T-helper 2 cell treated with Interferon-gamma antibody and Interleukin-4, amounts not matched to agents 100 ng/mL and 5 ng/mL, for 36 hours (primary cell): ENCODE results near the gene PTPRN2. TPM values are rescaled to one million over a fixed set of nuclear protein-coding genes. Genes with fewer than 3 reads are reported as not detected.
"Not testable (repeated sequence)": the region's sequence is repeated elsewhere in the genome, so short reads cannot be mapped to it uniquely, and the experiment has no call there.

Experiments used
- intact Hi-C: fragments of 100-400 bp; cut with micrococcal nuclease; formaldehyde crosslinking; loops from one replicate; pipeline ENCODE4 v1.15.1; 2023
- total RNA-seq: library from RNA; stranded (reverse); gene quantifications from 2 replicates; pipeline ENCODE4 v1.2.3, GENCODE V29; 2022

The PTPRN2 gene
- total RNA-seq, 1 donor from 2014 or later, result 5.1 TPM

- intact Hi-C loops, result no loop called here
Measured at GRCh38 chr7:158039270-158039669, 548.4 kb downstream of the PTPRN2 start.

- intact Hi-C loops, result no loop called here
Measured at GRCh38 chr7:158037211-158037610, 550.4 kb downstream of the PTPRN2 start.

- intact Hi-C loops, result no loop called here
Measured at GRCh38 chr7:158035343-158035742, 552.3 kb downstream of the PTPRN2 start.

- intact Hi-C loops, result no loop called here
Measured at GRCh38 chr7:158034571-158034970, 553.1 kb downstream of the PTPRN2 start.

- intact Hi-C loops, result not testable (repeated sequence)
Measured at GRCh38 chr7:158033925-158034324, 553.7 kb downstream of the PTPRN2 start.

GRCh38 chr7:158033196-158033595 is 554.4 kb downstream of the PTPRN2 start:
- intact Hi-C loops, result no loop called here

GRCh38 chr7:158032561-158033115 is 555.0 kb downstream of the PTPRN2 start:
- intact Hi-C loops, result no loop called here

GRCh38 chr7:158031867-158032308 is 555.7 kb downstream of the PTPRN2 start:
- intact Hi-C loops, result no loop called here

- intact Hi-C loops, result no loop called here
Measured at GRCh38 chr7:158030566-158030965, 557.1 kb downstream of the PTPRN2 start.

GRCh38 chr7:158030071-158030470 is 557.6 kb downstream of the PTPRN2 start:
- intact Hi-C loops, result no loop called here

- intact Hi-C loops, result no loop called here
Measured at GRCh38 chr7:158029509-158029908, 558.1 kb downstream of the PTPRN2 start.

- intact Hi-C loops, result no loop called here
Measured at GRCh38 chr7:158028971-158029370, 558.7 kb downstream of the PTPRN2 start.

GRCh38 chr7:158028290-158028941 is 559.2 kb downstream of the PTPRN2 start:
- intact Hi-C loops, result no loop called here

GRCh38 chr7:158027646-158028045 is 560.0 kb downstream of the PTPRN2 start:
- intact Hi-C loops, result no loop called here

GRCh38 chr7:158026636-158027265 is 560.9 kb downstream of the PTPRN2 start:
- intact Hi-C loops, result no loop called here

- intact Hi-C loops, result no loop called here
Measured at GRCh38 chr7:158025686-158026600, 561.7 kb downstream of the PTPRN2 start.

GRCh38 chr7:158024881-158025280 is 562.7 kb downstream of the PTPRN2 start:
- intact Hi-C loops, result no loop called here

GRCh38 chr7:158024351-158024715 is 563.3 kb downstream of the PTPRN2 start:
- intact Hi-C loops, result no loop called here

- intact Hi-C loops, result no loop called here
Measured at GRCh38 chr7:158023681-158024350, 563.8 kb downstream of the PTPRN2 start.

GRCh38 chr7:158023157-158023556 is 564.5 kb downstream of the PTPRN2 start:
- intact Hi-C loops, result no loop called here

GRCh38 chr7:158022601-158023000 is 565.0 kb downstream of the PTPRN2 start:
- intact Hi-C loops, result no loop called here
